Occipital lobe (tissue), 2 donors: Measurements from ENCODE around the gene LRRK1. TPM values are rescaled to one million over a fixed set of nuclear protein-coding genes. Genes with fewer than 3 reads are reported as not detected.

Experiments used
- DNase-seq: peaks from one replicate; lab custom pipeline; 2025; lab: John Stamatoyannopoulos, UW
- total RNA-seq: library from RNA; depleted of rRNA; stranded (reverse); fragments of >200 nt; gene quantifications from one replicate; pipeline ENCODE4 v1.2.3, GENCODE V29; 2014

The LRRK1 gene
- total RNA-seq, 1 donor from 2014 or later: 1.4 TPM

DNA sequence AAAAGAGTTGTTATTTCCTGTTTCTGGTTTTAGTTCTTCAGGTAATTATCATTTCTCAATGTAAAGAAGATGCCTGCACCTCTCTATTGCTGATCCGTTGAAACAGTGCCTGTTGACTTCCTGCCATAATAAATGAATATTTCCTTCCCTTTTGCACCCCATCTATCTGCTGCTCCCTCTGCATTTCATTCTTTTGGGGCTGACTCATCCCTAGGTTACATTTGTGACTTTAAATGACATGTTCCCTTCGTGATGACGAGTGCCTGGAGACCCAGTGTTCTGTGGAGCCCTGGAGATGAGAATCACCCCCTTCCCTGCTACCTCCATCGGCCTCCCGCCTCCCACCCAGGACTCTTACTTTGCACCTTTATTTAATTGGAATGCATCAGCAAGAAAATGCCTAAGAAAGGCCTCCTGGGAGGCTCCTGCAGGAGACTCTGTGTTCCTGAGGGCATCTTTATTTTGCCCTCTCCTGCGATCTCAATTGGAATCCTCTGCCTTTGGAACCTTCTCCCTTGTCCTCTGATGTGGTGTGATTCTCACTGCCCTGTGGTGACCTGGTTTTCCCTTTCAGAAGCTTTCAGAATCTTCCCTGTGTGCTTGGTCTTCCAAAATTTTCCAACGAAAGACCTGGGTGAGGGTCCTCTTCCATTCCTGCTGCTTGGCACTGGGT, 13.7 kb downstream of the LRRK1 start:
- DNase-seq: no peak

DNA sequence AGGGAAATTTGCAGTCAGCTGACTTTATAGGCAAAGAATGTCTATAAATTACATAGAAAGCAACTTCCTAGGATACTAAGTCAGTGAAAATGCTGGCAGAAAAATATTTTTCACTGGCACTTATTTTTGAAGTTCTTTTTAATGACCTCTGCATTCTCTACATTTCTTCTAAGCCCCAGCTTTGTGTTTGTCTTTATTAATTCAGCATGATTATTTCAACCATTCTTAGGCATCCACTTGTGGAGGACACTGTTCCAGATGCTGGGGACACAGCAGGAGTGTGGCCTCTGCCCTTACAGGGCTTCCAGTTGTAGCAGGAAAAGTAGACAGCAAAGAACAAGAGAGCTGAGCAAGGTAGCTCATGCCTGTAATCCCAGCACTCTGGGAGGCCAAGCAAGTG, 15.0 kb downstream of the LRRK1 start:
- no peak for DNase-seq

DNA sequence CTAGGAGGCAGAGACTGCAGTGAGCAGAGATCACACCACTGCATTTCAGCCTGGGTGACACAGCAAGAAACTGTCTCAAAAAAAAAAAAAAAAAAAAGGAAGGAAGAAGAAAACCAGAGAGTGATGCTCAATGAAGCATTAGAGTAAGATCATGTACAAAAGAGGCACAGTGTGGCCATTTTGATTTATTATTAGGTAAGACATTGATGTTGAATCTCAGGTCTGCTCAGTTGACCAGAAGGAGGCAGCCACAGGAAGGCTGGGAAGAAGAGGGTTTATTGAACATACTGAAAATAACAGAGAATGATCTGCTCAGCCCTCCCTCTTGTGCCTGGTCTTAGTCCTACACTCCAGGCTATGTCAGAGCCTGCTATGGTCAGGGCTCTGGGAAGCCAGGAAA, 15.6 kb downstream of the LRRK1 start:
- DNase-seq: no peak

DNA sequence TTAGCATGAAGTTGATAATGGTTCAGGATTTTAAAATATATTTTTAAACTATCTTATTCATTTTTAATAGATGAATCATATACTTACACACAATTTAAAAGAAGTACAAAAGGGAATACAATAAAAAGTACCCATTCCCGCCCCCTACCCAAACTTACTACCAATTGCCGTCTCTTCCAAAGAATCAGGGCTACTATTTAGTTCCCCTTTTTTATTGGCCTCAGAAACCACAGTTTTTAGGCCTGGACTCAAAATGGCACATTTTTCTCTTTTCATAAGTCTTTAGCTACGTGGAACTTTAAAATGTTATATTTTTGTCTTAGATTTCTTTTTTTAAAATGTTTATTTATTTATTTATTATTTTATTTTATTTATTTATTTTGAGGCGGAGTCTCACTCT, 18.0 kb downstream of the LRRK1 start:
- no peak for DNase-seq

GRCh38 chr15:100939791-100940190, 20.6 kb downstream of the LRRK1 start:
- no peak for DNase-seq

GRCh38 chr15:100940767-100941379, 21.7 kb downstream of the LRRK1 start:
- no peak for DNase-seq

DNA sequence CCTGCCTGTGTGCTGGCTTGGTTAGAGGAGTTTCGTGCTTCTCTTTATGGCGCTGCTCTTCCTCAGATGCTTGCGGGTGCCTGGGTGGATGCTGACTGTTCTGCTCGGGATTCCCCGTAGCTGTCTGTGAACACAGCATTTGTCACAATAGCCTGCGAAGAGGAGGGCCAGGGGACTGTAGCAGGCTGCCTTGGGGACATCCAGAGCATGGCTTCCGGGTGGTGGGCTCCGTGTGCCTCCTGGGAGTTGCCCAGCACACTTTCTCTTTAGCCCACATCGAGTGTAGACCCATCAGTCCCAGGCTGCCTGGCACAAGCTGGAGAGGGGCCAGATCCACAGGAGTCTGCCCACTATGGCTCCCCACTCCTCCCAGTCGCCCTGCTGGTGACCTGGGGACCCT, 22.4 kb downstream of the LRRK1 start:
- no peak for DNase-seq

DNA sequence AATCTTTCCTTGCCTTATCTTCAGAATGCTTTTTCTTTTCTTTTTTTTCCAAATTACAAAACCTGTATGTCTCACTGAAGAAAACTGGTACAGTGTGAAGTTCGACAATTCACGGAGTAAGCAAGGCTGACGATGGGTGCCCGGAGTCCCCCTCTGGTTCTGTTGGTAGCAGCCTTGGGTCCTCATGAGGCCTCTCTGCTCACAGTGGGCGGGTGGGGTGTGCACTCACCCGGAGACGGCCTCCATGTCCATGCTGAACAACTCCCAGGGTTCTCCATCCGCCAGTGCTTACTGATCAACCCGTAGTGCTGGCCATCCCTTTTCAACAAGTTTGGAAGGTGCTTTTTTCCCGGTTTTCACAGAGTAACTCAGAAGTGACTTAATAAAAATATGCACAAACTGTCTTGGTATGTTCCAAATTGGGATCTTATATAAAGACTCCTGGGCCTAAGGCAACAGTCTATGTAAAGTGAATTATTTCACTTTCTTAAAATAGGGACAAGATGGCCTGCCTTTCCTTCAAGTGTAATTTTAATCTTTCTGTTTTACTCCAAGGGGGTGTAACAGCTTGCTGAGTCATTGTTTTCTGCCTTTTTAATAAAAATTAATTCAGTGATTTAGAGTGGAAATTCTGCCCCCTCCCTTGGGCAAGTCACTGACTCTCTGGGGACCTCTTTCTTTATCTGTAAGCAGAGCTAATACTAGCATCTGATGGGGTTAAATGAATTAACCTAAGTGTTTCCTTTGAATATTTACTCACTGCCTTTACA, 23.7 kb downstream of the LRRK1 start:
- DNase-seq: no peak

DNA sequence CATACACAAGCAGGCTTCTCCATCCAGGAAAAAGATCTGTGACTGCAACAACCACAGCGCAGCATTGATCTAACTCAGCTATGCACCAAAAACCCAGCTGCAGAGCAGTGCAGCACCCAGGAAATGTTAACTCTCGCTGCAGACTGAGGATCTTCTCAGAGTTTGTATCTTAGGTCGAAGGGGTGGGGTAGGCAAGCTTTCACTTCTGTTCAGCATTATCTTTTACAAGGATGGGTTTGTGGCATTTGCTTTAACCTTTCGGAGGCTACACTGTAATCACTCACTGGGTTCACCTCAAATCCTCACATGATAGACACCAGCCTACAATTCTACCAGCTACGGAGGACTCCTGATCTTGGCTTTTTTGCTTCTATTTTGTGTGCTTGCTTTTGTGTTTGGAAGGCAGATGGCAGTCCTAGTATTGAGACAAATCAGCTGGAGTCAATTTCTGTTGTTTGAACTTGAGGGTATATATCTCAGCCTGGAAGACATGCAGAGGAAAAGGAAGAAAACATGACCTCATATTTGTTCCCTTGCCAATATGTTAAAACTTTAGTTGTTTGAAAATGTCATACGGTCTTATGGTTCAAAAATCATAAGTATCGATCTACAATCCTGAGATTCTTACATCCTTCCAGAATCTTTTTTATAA, 25.2 kb downstream of the LRRK1 start:
- no peak for DNase-seq

- DNase-seq: no peak
Measured at GRCh38 chr15:100944986-100945385, 25.8 kb downstream of the LRRK1 start.

- DNase-seq: no peak
Measured at GRCh38 chr15:100947760-100948429, 28.7 kb downstream of the LRRK1 start.

DNA sequence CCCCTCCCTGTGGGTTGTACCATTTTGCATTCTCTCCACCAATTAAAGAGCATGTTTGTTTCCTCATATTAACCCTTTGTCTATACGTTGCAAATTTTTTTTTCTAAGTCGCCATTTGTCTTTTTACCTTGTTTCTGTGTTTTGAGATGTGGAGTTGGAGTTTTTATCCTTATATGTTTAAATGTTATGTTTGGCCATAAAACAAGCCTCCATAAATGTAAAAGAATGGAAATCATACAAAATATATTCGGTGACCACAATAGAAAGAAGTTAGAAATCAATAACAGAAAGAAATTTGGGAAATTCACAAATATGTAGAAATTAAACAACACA, 29.2 kb downstream of the LRRK1 start:
- no peak for DNase-seq

DNA sequence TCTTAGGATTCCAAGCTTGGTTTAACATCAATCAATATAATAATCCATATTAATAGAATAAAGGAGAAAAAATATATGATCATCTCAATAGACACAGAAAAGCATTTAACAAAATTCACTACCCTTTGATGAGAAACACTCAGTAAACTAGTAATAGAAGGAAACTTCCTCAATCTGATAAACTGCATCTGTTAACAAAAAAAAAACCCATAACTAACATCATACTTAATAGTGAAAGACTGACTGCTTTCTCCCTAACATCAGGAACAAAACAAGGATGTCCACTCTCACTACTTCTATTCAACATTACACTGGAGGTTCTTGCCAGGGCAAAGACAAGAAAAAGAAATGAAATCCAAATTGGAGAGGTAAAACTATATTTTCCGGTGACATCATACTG, 30.5 kb downstream of the LRRK1 start:
- DNase-seq: no peak

GRCh38 chr15:100951965-100952364, 32.8 kb downstream of the LRRK1 start:
- DNase-seq: no peak

DNA sequence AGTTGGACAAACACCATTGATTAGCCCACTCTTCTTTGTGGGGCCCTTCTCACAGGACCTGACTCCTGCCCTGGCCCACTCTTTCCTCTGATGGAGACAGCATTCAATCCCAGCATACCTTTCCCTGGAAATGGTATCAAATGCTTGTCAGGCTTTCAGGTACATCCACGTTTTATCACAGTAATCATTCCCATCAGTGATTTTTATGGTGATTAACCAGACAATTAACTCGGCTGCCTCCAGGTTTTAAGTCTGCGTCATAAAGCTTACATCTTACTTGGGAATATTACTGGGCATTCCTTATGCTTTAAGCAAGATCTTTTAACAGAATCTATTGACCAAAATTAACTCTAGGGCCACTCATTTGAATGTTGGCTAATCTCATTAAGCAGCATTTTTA, 33.4 kb downstream of the LRRK1 start:
- DNase-seq: no peak

DNA sequence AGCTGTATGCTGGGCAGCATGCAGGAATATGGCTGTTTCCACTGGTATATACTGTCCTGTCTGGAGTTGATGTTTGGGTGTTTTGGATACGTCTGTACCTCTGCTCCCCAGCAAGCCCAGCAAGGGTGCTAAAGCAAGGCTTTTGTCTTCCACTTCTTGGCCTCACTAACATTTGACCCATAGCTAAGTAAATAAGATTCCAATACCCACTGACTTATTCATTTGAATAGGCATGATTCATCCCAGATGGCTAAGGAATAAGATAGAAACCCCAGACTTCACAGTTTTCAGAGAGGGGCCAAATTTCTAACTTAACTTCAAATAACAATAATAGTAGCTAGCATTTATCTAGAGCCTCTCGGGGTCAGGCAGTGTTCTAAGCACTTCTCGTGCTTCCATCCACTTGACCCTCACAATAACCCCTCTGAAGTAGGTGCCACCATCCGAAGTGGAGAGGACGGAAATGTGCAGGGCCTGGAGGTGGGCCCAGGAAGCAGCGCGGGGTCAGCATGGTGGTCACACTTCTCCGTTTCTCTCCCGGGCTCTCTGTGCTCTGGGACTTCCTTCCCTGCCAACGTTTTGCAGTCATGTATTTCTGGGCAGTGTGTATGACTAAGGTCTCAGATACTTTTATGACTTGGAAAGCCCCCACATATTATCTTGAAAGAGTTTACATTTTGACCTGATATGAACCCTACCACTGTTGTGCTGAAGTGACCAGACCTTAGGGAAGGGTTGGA, 39.3 kb downstream of the LRRK1 start:
- no peak for DNase-seq

- no peak for DNase-seq
Measured at GRCh38 chr15:100959066-100960050, 40.2 kb downstream of the LRRK1 start.

- no peak for DNase-seq
Measured at GRCh38 chr15:100966997-100967396, 47.8 kb downstream of the LRRK1 start.

DNA sequence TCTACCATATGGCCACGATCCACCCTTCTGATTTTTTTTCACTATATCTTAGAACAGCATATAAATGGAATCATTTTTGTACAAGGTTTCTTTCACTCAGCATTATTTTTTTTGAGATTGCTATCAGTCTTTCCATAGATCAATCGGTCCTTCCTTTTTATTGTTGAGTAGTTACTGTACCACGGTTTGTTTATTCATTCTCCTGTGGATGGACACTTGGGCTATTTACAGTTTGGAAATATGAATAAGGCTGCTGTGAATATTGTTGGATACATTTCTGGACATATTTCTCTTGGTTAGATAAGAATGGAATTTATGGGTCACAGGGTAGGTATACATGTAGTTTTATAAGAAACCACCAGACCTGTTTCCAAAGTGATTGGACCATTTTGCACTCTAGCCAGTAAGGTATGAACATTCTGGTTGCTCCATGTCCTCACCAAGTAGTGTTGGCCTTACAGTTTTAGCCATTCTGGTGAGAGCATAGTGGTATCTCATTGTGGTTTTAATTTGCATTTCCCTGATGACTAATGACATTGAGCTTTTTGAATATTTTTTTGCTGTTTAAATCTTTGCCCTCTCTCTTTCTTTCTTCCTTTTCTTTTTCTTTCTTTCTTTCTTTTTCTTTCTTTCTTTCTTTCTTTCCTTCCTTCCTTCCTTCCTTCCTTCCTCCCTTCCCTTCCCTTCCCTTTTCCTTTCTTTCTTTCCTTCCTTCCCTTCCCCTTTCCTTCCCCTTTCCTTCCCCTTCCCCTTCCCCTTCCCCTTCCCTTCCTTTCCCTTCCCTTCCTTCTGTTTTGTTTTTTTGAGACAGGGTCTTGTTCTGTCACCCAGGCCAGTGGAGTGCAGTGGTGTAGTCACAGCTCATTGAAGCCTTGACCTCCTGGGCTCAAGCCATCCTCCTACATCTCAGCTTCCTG, 49.2 kb downstream of the LRRK1 start:
- no peak for DNase-seq
